Chondrocyte (in vitro differentiated cells): ENCODE measurements around the gene DPP10. TPM values are rescaled to one million over a fixed set of nuclear protein-coding genes. Genes with fewer than 3 reads are reported as not detected.

Source experiments
- DNase-seq: peaks from one replicate; pipeline ENCODE4 v3.0.0; 2021; ENCODE audit warnings: mixed read lengths, low spot score
- H3K27ac Mint-ChIP-seq: one replicate; pipeline ENCODE4 v1.8.0; 2021; ENCODE audit warnings: mild to moderate bottlenecking, moderate library complexity, mixed read lengths; ENCODE audit not compliant: unreplicated experiment
- H3K27me3 Mint-ChIP-seq: 2 replicates; pipeline ENCODE4 v1.8.0; 2021; ENCODE audit warnings: low read depth, mixed read lengths
- H3K36me3 Mint-ChIP-seq: 2 replicates; pipeline ENCODE4 v1.8.0; 2021; ENCODE audit warnings: low read depth, mixed read lengths
- H3K4me1 Mint-ChIP-seq: 2 replicates; pipeline ENCODE4 v1.8.0; 2021; ENCODE audit warnings: low read depth, mild to moderate bottlenecking, mixed read lengths
- H3K4me3 Mint-ChIP-seq: one replicate; pipeline ENCODE4 v1.8.0; 2021; ENCODE audit warnings: mild to moderate bottlenecking, moderate library complexity, mixed read lengths; ENCODE audit not compliant: unreplicated experiment
- H3K9me3 Mint-ChIP-seq: 2 replicates; pipeline ENCODE4 v1.8.0; 2021; ENCODE audit warnings: low read depth, mixed read lengths
- CTCF ChIP-seq: fragments of 200-600 bp; sonication (generic); IDR thresholded peaks from 2 replicates; pipeline ENCODE4 v1.5.0; 2021; ENCODE audit warnings: antibody characterized with exemption, mild to moderate bottlenecking, moderate library complexity
- total RNA-seq: library from RNA; stranded (reverse); gene quantifications from 3 replicates; pipeline ENCODE4 v1.2.1, GENCODE V29; 2021

The DPP10 gene
- total RNA-seq, 1 donor from 2014 or later, result not detected

- Mint-ChIP-seq H3K4me1 (no peaks in the 10 kb centered on the region), H3K4me3 (no peak overlapping the region), H3K27me3 (peaks cover 3% of the 10 kb centered on the region), H3K9me3 (peaks cover 4% of the 10 kb centered on the region), H3K36me3 (no peaks in the 10 kb centered on the region), H3K27ac (no peak overlapping the region)
- DNase-seq, result no peak
- no peak for TF ChIP-seq CTCF
Observed at GRCh38 chr2:115649731-115650130, 1207.3 kb downstream of the DPP10 start.

- no peak for TF ChIP-seq CTCF
- Mint-ChIP-seq H3K4me1 (no peaks in the 10 kb centered on the region), H3K27me3 (peaks cover 3% of the 10 kb centered on the region), H3K36me3 (no peaks in the 10 kb centered on the region), H3K9me3 (peaks cover 4% of the 10 kb centered on the region), H3K27ac (no peak overlapping the region), H3K4me3 (no peak overlapping the region)
- DNase-seq, result no peak
Observed at GRCh38 chr2:115650827-115651226, 1208.4 kb downstream of the DPP10 start.

- H3K27ac Mint-ChIP-seq, result no peak overlapping the region
- no peak for DNase-seq
Observed at GRCh38 chr2:115652652-115653051, 1210.2 kb downstream of the DPP10 start.

GRCh38 chr2:115654362-115654761, 1211.9 kb downstream of the DPP10 start:
- DNase-seq, result no peak
- H3K27me3 Mint-ChIP-seq, result peaks cover 3% of the 10 kb centered on the region
- no peak overlapping the region for H3K27ac Mint-ChIP-seq
- no peak for TF ChIP-seq CTCF
- H3K9me3 Mint-ChIP-seq, result no peaks in the 10 kb centered on the region
- H3K4me3 Mint-ChIP-seq, result no peak overlapping the region
- no peaks in the 10 kb centered on the region for H3K36me3 Mint-ChIP-seq
- H3K4me1 Mint-ChIP-seq, result no peaks in the 10 kb centered on the region

More at GRCh38 chr2:115652652-115653051, 1210.2 kb downstream of the DPP10 start:
- TF ChIP-seq CTCF, result no peak
- Mint-ChIP-seq H3K4me1 (no peaks in the 10 kb centered on the region), H3K36me3 (no peaks in the 10 kb centered on the region), H3K27me3 (peaks cover 3% of the 10 kb centered on the region), H3K9me3 (peaks cover 4% of the 10 kb centered on the region), H3K4me3 (no peak overlapping the region)

GRCh38 chr2:115678129-115678528, 1235.7 kb downstream of the DPP10 start:
- Mint-ChIP-seq H3K27me3 (peaks cover 2% of the 10 kb centered on the region), H3K4me3 (no peak overlapping the region), H3K4me1 (no peaks in the 10 kb centered on the region), H3K9me3 (peaks cover 33% of the 10 kb centered on the region), H3K27ac (no peak overlapping the region), H3K36me3 (no peaks in the 10 kb centered on the region)
- DNase-seq, result peak; percentile 68
- no peak for TF ChIP-seq CTCF
